NCI-H1092 treated with DMSO at 0.1 percent for 48 hours (cell line): ENCODE data around the gene CLDN4.
A peak's percentile ranks its signal among the peaks of the same experiment; 100 is the strongest.
"Not testable (repeated sequence)": the region's sequence is repeated elsewhere in the genome, so short reads cannot be mapped to it uniquely, and the experiment has no call there.

Source experiments
- DNase-seq: peaks from one replicate; lab custom pipeline; 2025; lab: John Stamatoyannopoulos, UW

CLDN4 gene

GRCh38 chr7:73823873-73824592, 6.8 kb upstream of the CLDN4 start:
- DNase-seq: no peak

- no peak for DNase-seq
Observed at GRCh38 chr7:73824986-73825385, 5.8 kb upstream of the CLDN4 start.

GRCh38 chr7:73827567-73828106, 3.2 kb upstream of the CLDN4 start:
- DNase-seq: peak; percentile 99

GRCh38 chr7:73828107-73828803, 2.5 kb upstream of the CLDN4 start:
- peak; percentile 99 for DNase-seq

GRCh38 chr7:73828972-73829371, 1.8 kb upstream of the CLDN4 start:
- no peak for DNase-seq

- DNase-seq: no peak
Observed at GRCh38 chr7:73829505-73829904, 1.3 kb upstream of the CLDN4 start.

GRCh38 chr7:73829921-73830680, 695 bp upstream of the CLDN4 start:
- DNase-seq: peak; percentile 52

GRCh38 chr7:73831584-73831833, 713 bp downstream of the CLDN4 start:
- DNase-seq: peak; percentile 55

- DNase-seq: peak; percentile 53
Observed at GRCh38 chr7:73831834-73832651, 1.2 kb downstream of the CLDN4 start.

- no peak for DNase-seq
Observed at GRCh38 chr7:73832806-73833205, 2.0 kb downstream of the CLDN4 start.

- no peak for DNase-seq
Observed at GRCh38 chr7:73833251-73833919, 2.6 kb downstream of the CLDN4 start.

- DNase-seq: no peak
Observed at GRCh38 chr7:73834626-73835191, 3.9 kb downstream of the CLDN4 start.

- DNase-seq: not testable (repeated sequence)
Observed at GRCh38 chr7:73837167-73837566, 6.4 kb downstream of the CLDN4 start.

- no peak for DNase-seq
Observed at GRCh38 chr7:73838642-73839041, 7.8 kb downstream of the CLDN4 start.

GRCh38 chr7:73839290-73839689, 8.5 kb downstream of the CLDN4 start:
- no peak for DNase-seq

- no peak for DNase-seq
Observed at GRCh38 chr7:73839743-73840714, 9.2 kb downstream of the CLDN4 start.

GRCh38 chr7:73840715-73841379, 10.1 kb downstream of the CLDN4 start:
- DNase-seq: no peak

- no peak for DNase-seq
Observed at GRCh38 chr7:73841689-73842066, 10.9 kb downstream of the CLDN4 start.
